Karpas-422 (cell line): ENCODE data around the gene SLC38A1. TPM values are rescaled to one million over a fixed set of nuclear protein-coding genes. Genes with fewer than 3 reads are reported as not detected.

Experiments
- DNase-seq: peaks from one replicate; pipeline ENCODE4 v3.0.0-alpha.2; 2015
- H2AFZ ChIP-seq: fragments of 200-600 bp; sonication (generic); 2 replicates; pipeline ENCODE4 v1.6.1; 2014; ENCODE audit warnings: antibody characterized with exemption, low read length, mixed read lengths
- H3K27ac ChIP-seq: fragments of 200-600 bp; sonication (generic); 2 replicates; pipeline ENCODE4 v1.5.1; 2014; ENCODE audit warnings: mild to moderate bottlenecking, low read length, moderate library complexity
- H3K27me3 ChIP-seq: fragments of 200-600 bp; sonication (generic); 2 replicates; pipeline ENCODE4 v1.6.1; 2014; ENCODE audit warnings: low read length, mixed read lengths
- H3K36me3 ChIP-seq: fragments of 200-600 bp; sonication (generic); 2 replicates; pipeline ENCODE4 v1.6.1; 2014; ENCODE audit warnings: low read length, mixed read lengths; ENCODE audit not compliant: insufficient read depth
- H3K4me1 ChIP-seq: fragments of 200-600 bp; sonication (generic); 2 replicates; pipeline ENCODE4 v1.6.1; 2014; ENCODE audit warnings: mild to moderate bottlenecking, low read length, mixed read lengths
- H3K4me2 ChIP-seq: fragments of 200-600 bp; sonication (generic); 2 replicates; pipeline ENCODE4 v1.6.1; 2014; ENCODE audit warnings: low read length, low read depth, mild to moderate bottlenecking; ENCODE audit not compliant: poor library complexity, severe bottlenecking
- H3K4me3 ChIP-seq: fragments of 200-600 bp; sonication (generic); 2 replicates; pipeline ENCODE4 v1.5.1; 2014; ENCODE audit warnings: mild to moderate bottlenecking, antibody characterized with exemption, low read length, mixed read lengths
- H3K79me2 ChIP-seq: fragments of 200-600 bp; sonication (generic); 2 replicates; pipeline ENCODE4 v1.6.1; 2014; ENCODE audit warnings: mild to moderate bottlenecking, low read length, mixed read lengths
- H3K9ac ChIP-seq: fragments of 200-600 bp; sonication (generic); 2 replicates; pipeline ENCODE4 v1.6.0; 2014; ENCODE audit warnings: low read length
- H3K9me2 ChIP-seq: fragments of 200-600 bp; sonication (generic), shearing (Covaris generic); replicated peaks from 2 replicates; pipeline ENCODE4 v1.6.0; 2014; ENCODE audit warnings: mild to moderate bottlenecking, low read length, moderate library complexity; ENCODE audit not compliant: insufficient read depth
- H3K9me3 ChIP-seq: fragments of 300-700, 200-600 bp; sonication (generic); 2 replicates; pipeline ENCODE4 v1.6.1; 2014; ENCODE audit warnings: low read length, mixed read lengths
- H4K20me1 ChIP-seq: fragments of 200-600 bp; sonication (generic); 2 replicates; pipeline ENCODE4 v1.6.1; 2014; ENCODE audit warnings: mild to moderate bottlenecking, antibody characterized with exemption, low read length, low read depth; ENCODE audit not compliant: insufficient read depth
- total RNA-seq: library from RNA; depleted of rRNA; stranded (reverse); fragments of >200 nt; shearing (Covaris generic); gene quantifications from 2 replicates; pipeline ENCODE4 v1.2.3, GENCODE V29; 2014; ENCODE audit warnings: low replicate concordance

The SLC38A1 gene
- total RNA-seq, 1 experiment from 2014 or later, result 209 TPM

DNA sequence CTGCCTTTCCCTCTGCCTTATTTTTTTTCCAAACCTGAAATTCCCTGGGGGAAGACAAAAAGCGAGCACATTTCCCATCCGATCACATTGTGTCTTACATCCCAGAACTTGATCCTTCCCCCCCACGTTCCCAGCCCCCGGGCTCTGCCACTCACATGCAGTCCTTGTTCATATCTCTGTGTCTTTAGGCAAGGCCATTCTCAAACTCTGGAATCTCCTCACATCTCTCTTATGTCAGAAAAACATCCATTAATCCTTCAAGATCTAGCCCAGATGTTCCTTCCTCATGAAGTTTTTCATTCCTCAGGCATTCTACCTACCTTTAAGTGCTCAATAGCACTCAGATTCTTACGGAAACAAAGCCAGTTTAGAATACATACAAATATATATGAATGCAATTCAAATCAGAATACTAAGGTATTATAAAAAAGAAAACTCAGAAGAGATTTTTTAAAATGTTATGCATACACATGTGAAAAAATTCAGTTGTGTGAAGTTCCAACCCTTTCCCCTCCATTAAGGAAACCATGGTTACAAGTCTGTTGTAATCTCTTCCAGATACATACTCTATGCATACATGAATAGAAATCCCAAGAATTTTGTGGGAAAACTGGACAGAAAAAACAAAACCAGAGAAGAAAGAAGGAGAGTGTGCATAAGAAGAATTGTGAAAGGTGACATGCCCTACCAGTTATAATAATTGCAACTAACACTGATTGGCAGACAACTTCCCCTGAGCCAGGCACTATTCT, 120.3 kb downstream of the SLC38A1 start:
- Histone ChIP-seq H2AFZ (no peak overlapping the region), H3K4me3 (no peak overlapping the region), H3K4me2 (no peak overlapping the region), H3K27ac (no peak overlapping the region), H3K9me3 (no peaks in the 10 kb centered on the region), H3K36me3 (no peaks in the 10 kb centered on the region), H3K27me3 (no peaks in the 10 kb centered on the region), H4K20me1 (no peaks in the 10 kb centered on the region), H3K9ac (no peak overlapping the region), H3K79me2 (no peaks in the 10 kb centered on the region), H3K4me1 (no peaks in the 10 kb centered on the region), H3K9me2 (no peaks in the 10 kb centered on the region)
- DNase-seq, result no peak

DNA sequence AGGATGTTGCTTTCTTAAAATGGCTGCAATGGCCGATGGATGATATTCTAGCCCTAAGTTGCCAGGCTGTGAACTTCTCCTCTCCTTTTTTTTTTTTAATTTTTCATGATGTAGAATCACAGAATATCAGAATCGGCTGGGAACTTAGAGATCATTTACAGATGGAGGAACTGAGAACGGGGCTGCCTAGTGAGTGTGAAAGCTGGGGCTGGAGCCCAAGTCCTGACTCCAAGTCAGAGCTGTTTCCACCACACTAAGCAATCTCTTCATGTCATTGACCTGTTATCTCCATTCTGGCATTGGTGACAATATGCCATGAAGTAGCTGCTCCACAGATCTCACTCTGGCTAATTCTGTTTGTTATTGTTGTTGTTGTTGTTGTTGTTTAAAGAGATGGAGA, 121.7 kb downstream of the SLC38A1 start:
- no peak overlapping the region for H3K9ac ChIP-seq
- no peaks in the 10 kb centered on the region for H3K9me3 ChIP-seq
- H3K27ac ChIP-seq, result no peak overlapping the region
- H3K27me3 ChIP-seq, result no peaks in the 10 kb centered on the region
- no peaks in the 10 kb centered on the region for H4K20me1 ChIP-seq
- no peak overlapping the region for H3K4me2 ChIP-seq
- no peaks in the 10 kb centered on the region for H3K36me3 ChIP-seq
- DNase-seq, result no peak
- H3K9me2 ChIP-seq, result no peaks in the 10 kb centered on the region
- H2AFZ ChIP-seq, result no peak overlapping the region
- no peaks in the 10 kb centered on the region for H3K79me2 ChIP-seq
- H3K4me1 ChIP-seq, result no peaks in the 10 kb centered on the region
- no peak overlapping the region for H3K4me3 ChIP-seq

DNA sequence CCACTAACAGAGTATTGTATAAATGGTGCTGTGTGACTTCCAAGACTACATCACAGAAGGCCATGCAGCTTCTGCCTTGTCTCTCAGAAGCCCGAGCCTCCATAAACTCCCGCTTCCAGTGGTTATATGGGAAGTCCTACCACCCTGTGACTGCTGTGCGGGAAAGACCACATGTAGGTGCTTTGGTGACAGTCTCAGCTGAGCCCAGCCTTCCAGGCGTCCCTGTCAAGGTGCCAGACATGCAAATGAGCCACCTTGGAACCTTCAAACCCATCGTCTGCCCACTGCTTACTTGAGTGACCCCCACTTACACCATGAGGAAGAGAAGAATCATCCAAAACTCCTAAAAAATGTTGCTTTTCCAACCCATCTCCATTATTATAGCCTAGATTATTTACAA, 123.0 kb downstream of the SLC38A1 start:
- Histone ChIP-seq H2AFZ (no peak overlapping the region), H3K36me3 (no peaks in the 10 kb centered on the region), H3K27ac (no peak overlapping the region), H3K4me1 (no peaks in the 10 kb centered on the region), H3K4me3 (no peak overlapping the region), H3K79me2 (no peaks in the 10 kb centered on the region), H4K20me1 (no peaks in the 10 kb centered on the region), H3K4me2 (no peak overlapping the region), H3K9me2 (no peaks in the 10 kb centered on the region), H3K27me3 (no peaks in the 10 kb centered on the region), H3K9ac (no peak overlapping the region), H3K9me3 (no peaks in the 10 kb centered on the region)
- DNase-seq, result no peak

- H2AFZ ChIP-seq, result no peak overlapping the region
- no peak overlapping the region for H3K4me3 ChIP-seq
- no peak overlapping the region for H3K27ac ChIP-seq
- no peak overlapping the region for H3K4me2 ChIP-seq
- no peak for DNase-seq
- H3K36me3 ChIP-seq, result no peaks in the 10 kb centered on the region
- no peaks in the 10 kb centered on the region for H4K20me1 ChIP-seq
- no peaks in the 10 kb centered on the region for H3K79me2 ChIP-seq
- H3K4me1 ChIP-seq, result no peaks in the 10 kb centered on the region
- H3K9me3 ChIP-seq, result no peaks in the 10 kb centered on the region
- no peaks in the 10 kb centered on the region for H3K9me2 ChIP-seq
- H3K9ac ChIP-seq, result no peak overlapping the region
- no peaks in the 10 kb centered on the region for H3K27me3 ChIP-seq
Measured at GRCh38 chr12:46144433-46144832, 124.4 kb downstream of the SLC38A1 start.

- Histone ChIP-seq H3K9me2 (no peaks in the 10 kb centered on the region), H3K9me3 (no peaks in the 10 kb centered on the region), H3K36me3 (no peaks in the 10 kb centered on the region), H3K4me3 (no peak overlapping the region), H3K4me1 (no peaks in the 10 kb centered on the region), H3K79me2 (no peaks in the 10 kb centered on the region), H3K27me3 (no peaks in the 10 kb centered on the region), H2AFZ (no peak overlapping the region), H3K27ac (no peak overlapping the region), H3K9ac (no peak overlapping the region), H3K4me2 (no peak overlapping the region), H4K20me1 (no peaks in the 10 kb centered on the region)
- no peak for DNase-seq
Measured at GRCh38 chr12:46136249-46136648, 132.6 kb downstream of the SLC38A1 start.

- Histone ChIP-seq H3K9ac (no peak overlapping the region), H3K4me3 (no peak overlapping the region), H3K79me2 (no peaks in the 10 kb centered on the region), H3K4me1 (no peaks in the 10 kb centered on the region), H3K36me3 (no peaks in the 10 kb centered on the region), H3K27ac (no peak overlapping the region), H3K27me3 (no peaks in the 10 kb centered on the region), H3K4me2 (no peak overlapping the region), H3K9me3 (no peaks in the 10 kb centered on the region), H2AFZ (no peak overlapping the region), H3K9me2 (no peaks in the 10 kb centered on the region), H4K20me1 (no peaks in the 10 kb centered on the region)
- no peak for DNase-seq
Measured at GRCh38 chr12:46135750-46136149, 133.1 kb downstream of the SLC38A1 start.

DNA sequence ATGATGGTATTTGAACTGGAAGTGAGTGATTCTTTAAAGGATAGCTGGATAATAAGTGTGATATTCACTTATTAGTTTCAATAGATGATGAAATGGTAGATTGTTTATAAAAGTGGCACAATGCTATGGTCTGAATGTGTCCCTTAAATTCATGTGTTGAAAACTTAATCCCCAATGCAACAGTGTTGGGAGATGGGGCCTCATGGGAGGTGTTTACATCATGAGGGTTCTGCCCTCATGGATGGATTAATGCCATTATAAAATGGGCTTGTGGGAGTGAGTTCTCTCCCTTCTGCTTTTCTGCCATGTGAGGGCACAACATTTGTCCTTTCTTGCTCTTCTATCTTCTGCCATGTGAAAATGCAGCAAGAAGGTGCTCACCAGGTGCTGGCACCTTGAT, 134.0 kb downstream of the SLC38A1 start:
- Histone ChIP-seq H3K27ac (no peak overlapping the region), H3K27me3 (no peaks in the 10 kb centered on the region), H4K20me1 (no peaks in the 10 kb centered on the region), H3K36me3 (no peaks in the 10 kb centered on the region), H3K9me2 (no peaks in the 10 kb centered on the region), H3K9ac (no peak overlapping the region), H3K4me1 (no peaks in the 10 kb centered on the region), H3K4me3 (no peak overlapping the region), H3K9me3 (no peaks in the 10 kb centered on the region), H2AFZ (no peak overlapping the region), H3K4me2 (no peak overlapping the region), H3K79me2 (no peaks in the 10 kb centered on the region)
- no peak for DNase-seq

GRCh38 chr12:46134205-46134811, 134.5 kb downstream of the SLC38A1 start:
- no peak overlapping the region for H3K27ac ChIP-seq

More at GRCh38 chr12:46134205-46134811, 134.5 kb downstream of the SLC38A1 start:
- Histone ChIP-seq H2AFZ (no peak overlapping the region), H3K79me2 (no peaks in the 10 kb centered on the region), H3K4me2 (no peak overlapping the region), H3K9me3 (no peaks in the 10 kb centered on the region), H3K9me2 (no peaks in the 10 kb centered on the region), H3K36me3 (no peaks in the 10 kb centered on the region), H4K20me1 (no peaks in the 10 kb centered on the region), H3K9ac (no peak overlapping the region), H3K4me1 (no peaks in the 10 kb centered on the region), H3K27me3 (no peaks in the 10 kb centered on the region), H3K4me3 (no peak overlapping the region)
- no peak for DNase-seq
